Endodermal cell (in vitro differentiated cells): ENCODE measurements around the gene ARMH3. TPM values are rescaled to one million over a fixed set of nuclear protein-coding genes. Genes with fewer than 3 reads are reported as not detected.

Experiments used
- DNase-seq: peaks from one replicate; pipeline ENCODE4 v3.0.0-alpha.2; 2017
- H3K27ac ChIP-seq: 2 replicates; pipeline ENCODE4 v1.5.1; 2013; ENCODE audit warnings: mild to moderate bottlenecking, low read depth, low read length, moderate library complexity
- H3K27me3 ChIP-seq: 2 replicates; pipeline ENCODE4 v1.6.1; 2013; ENCODE audit warnings: mild to moderate bottlenecking, low read length, moderate library complexity; ENCODE audit not compliant: insufficient read depth, control insufficient read depth, poor library complexity, severe bottlenecking
- H3K36me3 ChIP-seq: 2 replicates; pipeline ENCODE4 v1.7.0; 2013; ENCODE audit warnings: mild to moderate bottlenecking, low read length, moderate library complexity; ENCODE audit not compliant: control insufficient read depth, insufficient read depth
- H3K4me1 ChIP-seq: one replicate; pipeline ENCODE4 v1.7.0; 2013; ENCODE audit warnings: low read length; ENCODE audit not compliant: control insufficient read depth, insufficient read depth
- H3K4me3 ChIP-seq: 2 replicates; pipeline ENCODE4 v1.5.1; 2013; ENCODE audit warnings: mild to moderate bottlenecking, low read length, moderate library complexity
- H3K9ac ChIP-seq: 2 replicates; pipeline ENCODE4 v1.6.1; 2013; ENCODE audit warnings: mild to moderate bottlenecking, low read length, moderate library complexity; ENCODE audit not compliant: poor library complexity, severe bottlenecking; ENCODE audit errors: extremely low read depth
- H3K9me3 ChIP-seq: 2 replicates; pipeline ENCODE4 v1.6.1; 2013; ENCODE audit warnings: mild to moderate bottlenecking, low read length, moderate library complexity; ENCODE audit not compliant: control insufficient read depth
- H3K27ac Mint-ChIP-seq: 2 replicates; pipeline ENCODE4 v1.8.0; 2020; ENCODE audit warnings: mixed read lengths
- H3K27me3 Mint-ChIP-seq: 2 replicates; pipeline ENCODE4 v1.8.0; 2021; ENCODE audit warnings: mild to moderate bottlenecking, mixed read lengths; ENCODE audit not compliant: insufficient read depth
- H3K36me3 Mint-ChIP-seq: 2 replicates; pipeline ENCODE4 v1.8.0; 2020; ENCODE audit warnings: low read depth, mixed read lengths
- H3K4me1 Mint-ChIP-seq: 2 replicates; pipeline ENCODE4 v1.8.0; 2020; ENCODE audit warnings: mixed read lengths
- H3K4me3 Mint-ChIP-seq: 2 replicates; pipeline ENCODE4 v1.8.0; 2020; ENCODE audit warnings: mild to moderate bottlenecking, moderate library complexity, mixed read lengths
- H3K9me3 Mint-ChIP-seq: 2 replicates; pipeline ENCODE4 v1.8.0; 2020; ENCODE audit warnings: mild to moderate bottlenecking, mixed read lengths
- CTCF ChIP-seq: fragments of 200-600 bp; sonication (generic); conservative IDR thresholded peaks from 2 replicates; pipeline ENCODE4 v1.5.0; 2021; ENCODE audit warnings: antibody characterized with exemption, mild to moderate bottlenecking
- WGBS, 2 experiments: methylation state at CpG; one replicate each; pipeline versions ENCODE4 v1.1.5 to v1.1.7; 2013; ENCODE audit warnings: missing lambda C conversion rate in 2 of 2, mixed read lengths in 1 of 2; ENCODE audit not compliant: insufficient coverage in 1 of 2, insufficient read length in 1 of 2; 5-methylcytosine and 5-hydroxymethylcytosine counted together
- total RNA-seq, 2 donors: library from RNA; stranded (reverse); fragmentation: NEBNext Ultra II Directional in 1 of 2; extraction: Animal tissue kit (Norgen Biotek cat#: 25700) in 1 of 2; gene quantifications; 2 replicates in 1 of 2; 3 replicates in 1 of 2; pipeline ENCODE4 v1.2.1, GENCODE V29; 2021

ARMH3 gene
- total RNA-seq, 2 donors from 2014 or later = 18.0 to 19.7 TPM

DNA sequence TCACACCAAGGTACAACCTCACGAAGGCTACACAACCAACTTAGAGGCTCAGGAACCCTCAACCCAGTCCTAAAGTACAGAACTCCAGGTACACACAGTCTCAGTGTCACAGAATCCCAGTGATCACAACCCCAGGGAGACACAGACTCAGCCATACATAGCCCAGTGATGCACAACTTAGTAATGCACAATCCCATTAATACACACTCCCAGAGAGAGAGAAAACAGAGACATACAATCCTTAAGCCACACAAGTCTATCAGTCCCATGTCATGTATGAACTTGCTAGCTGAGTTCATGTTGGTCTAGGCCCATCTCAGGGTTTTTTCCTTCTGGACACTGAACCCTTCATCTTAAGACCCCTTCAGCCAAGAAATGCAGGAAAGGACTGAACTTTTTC, 217.0 kb downstream of the ARMH3 start:
- Mint-ChIP-seq H3K27me3 (peaks cover 34% of the 10 kb centered on the region), H3K27ac (no peak overlapping the region)
- H3K4me1 ChIP-seq = no peaks in the 10 kb centered on the region

DNA sequence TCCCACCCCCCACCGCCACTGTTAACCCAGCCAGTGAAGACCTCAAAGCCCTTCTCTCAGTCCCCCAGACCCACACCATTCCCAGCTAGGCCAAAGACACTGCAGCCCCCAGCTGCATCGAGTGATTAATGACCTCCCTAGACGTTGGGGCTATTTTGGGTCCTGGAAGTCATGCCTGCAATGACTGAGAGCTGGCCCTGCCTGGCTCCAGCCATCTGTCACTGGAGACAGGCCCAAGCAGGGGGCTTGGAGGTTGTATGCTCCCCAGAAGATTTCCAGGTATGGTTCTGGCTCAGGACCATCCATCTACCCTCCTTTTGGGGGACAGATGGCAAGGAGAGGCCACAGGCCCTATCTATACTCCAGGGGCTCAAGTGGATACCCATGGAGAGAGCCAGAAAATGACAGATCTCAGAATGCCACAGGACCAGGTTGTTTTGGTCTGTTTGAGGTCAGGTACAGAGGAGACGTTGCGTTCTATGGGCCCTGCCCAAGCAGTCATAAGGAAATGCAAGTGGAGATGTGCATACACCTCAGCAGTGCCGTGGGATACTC, 217.5 kb downstream of the ARMH3 start:
- 92 to 93% methylated on average over 4 to 6 of the region's 6 CpGs for WGBS, 2 experiments
- no peaks in the 10 kb centered on the region for H3K36me3 Mint-ChIP-seq
- peaks cover 21% of the 10 kb centered on the region for H3K27me3 ChIP-seq
- peaks cover 15% of the 10 kb centered on the region for H3K4me1 Mint-ChIP-seq
- no peaks in the 10 kb centered on the region for H3K9me3 Mint-ChIP-seq
- H3K27ac ChIP-seq = no peak overlapping the region
- no peak for TF ChIP-seq CTCF
- H3K36me3 ChIP-seq = no peaks in the 10 kb centered on the region
- H3K9ac ChIP-seq = no peak overlapping the region
- H3K27ac Mint-ChIP-seq = no peak overlapping the region
- no peaks in the 10 kb centered on the region for H3K4me1 ChIP-seq
- no peak overlapping the region for H3K4me3 ChIP-seq
- H3K4me3 Mint-ChIP-seq = peak overlapping the region; percentile 61
- peaks cover 37% of the 10 kb centered on the region for H3K27me3 Mint-ChIP-seq
- H3K9me3 ChIP-seq = no peaks in the 10 kb centered on the region
- DNase-seq = no peak

More for the DNA sequence above, 217.0 kb downstream of the ARMH3 start:
- Mint-ChIP-seq H3K36me3 (no peaks in the 10 kb centered on the region), H3K4me1 (peaks cover 16% of the 10 kb centered on the region), H3K4me3 (peak overlapping the region; percentile 61), H3K9me3 (no peaks in the 10 kb centered on the region)
- H3K9me3 ChIP-seq = no peaks in the 10 kb centered on the region
- no peaks in the 10 kb centered on the region for H3K36me3 ChIP-seq
- H3K9ac ChIP-seq = no peak overlapping the region
- no peak overlapping the region for H3K27ac ChIP-seq
- no peak for TF ChIP-seq CTCF
- no peak overlapping the region for H3K4me3 ChIP-seq
- H3K27me3 ChIP-seq = peaks cover 21% of the 10 kb centered on the region
- DNase-seq = no peak
- WGBS, 2 experiments = 80 to 83% methylated on average over 1 of the region's 1 CpG

DNA sequence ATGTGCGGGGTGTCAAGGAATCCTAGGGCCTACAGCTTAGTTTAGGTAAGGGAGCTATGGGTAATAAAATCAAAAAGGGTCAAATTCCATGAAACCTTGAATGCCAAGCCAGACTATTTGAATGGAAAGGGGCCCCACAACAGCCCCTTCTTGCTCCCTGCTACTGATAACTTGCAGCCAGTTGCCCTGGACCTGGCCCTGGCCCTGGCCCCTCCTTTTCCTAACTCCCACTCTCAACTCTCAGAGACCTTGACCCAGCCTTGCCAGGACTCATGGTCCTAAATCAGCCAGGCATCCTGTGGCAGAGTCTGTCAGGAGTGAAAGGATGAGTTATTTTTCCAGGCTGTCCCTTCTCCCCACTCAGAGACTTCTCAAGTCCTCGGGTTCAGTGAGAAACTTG, 218.2 kb downstream of the ARMH3 start:
- Histone ChIP-seq H3K9ac (no peak overlapping the region), H3K36me3 (no peaks in the 10 kb centered on the region), H3K27ac (peak overlapping the region; percentile 9), H3K27me3 (peaks cover 15% of the 10 kb centered on the region), H3K9me3 (no peaks in the 10 kb centered on the region), H3K4me3 (no peak overlapping the region), H3K4me1 (no peaks in the 10 kb centered on the region)
- TF ChIP-seq CTCF = no peak
- Mint-ChIP-seq H3K9me3 (no peaks in the 10 kb centered on the region), H3K4me3 (no peak overlapping the region), H3K4me1 (peaks cover 15% of the 10 kb centered on the region), H3K27me3 (peaks cover 35% of the 10 kb centered on the region), H3K27ac (no peak overlapping the region), H3K36me3 (no peaks in the 10 kb centered on the region)
- 94 to 100% methylated on average over 2 of the region's 2 CpGs for WGBS, 2 experiments
- peak; percentile 5 for DNase-seq
